ENCODE measurements around the gene PLCB4.

The PLCB4 gene

GRCh38 chr20:9172851-9173250 is 104.0 kb downstream of the PLCB4 start:
- Histone ChIP-seq H2AK5ac (ENCODE audit: low read length) (no peak overlapping the region), H3K14ac (ENCODE audit: low read length) (no peak overlapping the region), H4K91ac (ENCODE audit: low read depth, low read length) (no peak overlapping the region), H3K27ac (ENCODE audit: low read depth, low read length) (no peak overlapping the region), H3K79me2 (ENCODE audit: control insufficient read depth, insufficient read depth, low read length, poor library complexity) (no peaks in the 10 kb centered on the region), H3K18ac (ENCODE audit: low read length) (no peak overlapping the region), H3K23ac (ENCODE audit: low read length) (no peak overlapping the region), H3K79me1 (ENCODE audit: low read length) (no peaks in the 10 kb centered on the region), H2BK5ac (ENCODE audit: low read depth, low read length, poor library complexity) (no peak overlapping the region), H4K12ac (ENCODE audit: low read depth, low read length) (no peak overlapping the region), H3K9me3 (ENCODE audit: insufficient read depth, low read depth, low read length) (no peaks in the 10 kb centered on the region), H4K8ac (ENCODE audit: low read depth, low read length) (no peak overlapping the region), H3K9ac (ENCODE audit: low read length) (no peak overlapping the region), H3K4ac (ENCODE audit: low read depth, low read length) (no peak overlapping the region), H3K27me3 (ENCODE audit: insufficient read depth, low read length) (no peaks in the 10 kb centered on the region), H2AFZ (ENCODE audit: insufficient read depth, low read length, poor library complexity) (no peak overlapping the region), H2BK12ac (ENCODE audit: low read length) (no peak overlapping the region), H3K4me3 (ENCODE audit: low read depth, low read length) (no peak overlapping the region), H3K4me1 (ENCODE audit: control insufficient read depth in 1 of 2, insufficient read depth in 2 of 2, low read length in 2 of 2) (no peaks in the 10 kb centered on the region), H3K36me3 (ENCODE audit: control insufficient read depth in 1 of 2, insufficient read depth in 2 of 2, low read length in 2 of 2) (no peaks in the 10 kb centered on the region), H3K4me2 (ENCODE audit: low read length) (no peak overlapping the region), H2BK120ac (ENCODE audit: insufficient read depth, low read length, poor library complexity) (no peak overlapping the region)
- WGBS (ENCODE audit: extremely low coverage, insufficient coverage, insufficient read length): no CpG with 5 or more reads among the region's 2 CpGs
- DNase-seq: no peak

- 100% methylated on average over 1 of the region's 4 CpGs for whole genome bisulfite sequencing (ENCODE audit: extremely low coverage, insufficient coverage, insufficient read length)
- DNase-seq: no peak
- H3K4ac ChIP-seq (ENCODE audit: low read depth, low read length): no peak overlapping the region
These were observed 108.4 kb downstream of the PLCB4 start for GRCh38 chr20:9177278-9177677.

GRCh38 chr20:9179193-9179802 is 110.4 kb downstream of the PLCB4 start:
- Histone ChIP-seq H3K4me3 (ENCODE audit: low read depth, low read length) (no peak overlapping the region), H3K79me1 (ENCODE audit: low read length) (no peaks in the 10 kb centered on the region), H3K4ac (ENCODE audit: low read depth, low read length) (no peak overlapping the region), H2BK120ac (ENCODE audit: insufficient read depth, low read length, poor library complexity) (no peak overlapping the region), H2BK5ac (ENCODE audit: low read depth, low read length, poor library complexity) (no peak overlapping the region), H3K27ac (ENCODE audit: low read depth, low read length) (no peak overlapping the region), H2AK5ac (ENCODE audit: low read length) (no peak overlapping the region), H3K18ac (ENCODE audit: low read length) (no peak overlapping the region), H3K4me2 (ENCODE audit: low read length) (no peak overlapping the region), H3K23ac (ENCODE audit: low read length) (no peak overlapping the region), H4K12ac (ENCODE audit: low read depth, low read length) (no peak overlapping the region), H3K79me2 (ENCODE audit: control insufficient read depth, insufficient read depth, low read length, poor library complexity) (no peaks in the 10 kb centered on the region), H4K8ac (ENCODE audit: low read depth, low read length) (no peak overlapping the region), H3K27me3 (ENCODE audit: insufficient read depth, low read length) (no peaks in the 10 kb centered on the region), H2BK12ac (ENCODE audit: low read length) (no peak overlapping the region), H3K9me3 (ENCODE audit: insufficient read depth, low read depth, low read length) (no peaks in the 10 kb centered on the region), H4K91ac (ENCODE audit: low read depth, low read length) (no peak overlapping the region), H2AFZ (ENCODE audit: insufficient read depth, low read length, poor library complexity) (no peak overlapping the region), H3K14ac (ENCODE audit: low read length) (no peak overlapping the region), H3K4me1 (ENCODE audit: control insufficient read depth in 1 of 2, insufficient read depth in 2 of 2, low read length in 2 of 2) (no peaks in the 10 kb centered on the region), H3K9ac (ENCODE audit: low read length) (no peak overlapping the region), H3K36me3 (ENCODE audit: control insufficient read depth in 1 of 2, insufficient read depth in 2 of 2, low read length in 2 of 2) (no peaks in the 10 kb centered on the region)
- no peak for DNase-seq
- no CpG with 5 or more reads among the region's 1 CpG for WGBS (ENCODE audit: extremely low coverage, insufficient coverage, insufficient read length)

More at GRCh38 chr20:9177278-9177677, 108.4 kb downstream of the PLCB4 start:
- Histone ChIP-seq H2AFZ (ENCODE audit: insufficient read depth, low read length, poor library complexity) (no peak overlapping the region), H3K4me1 (ENCODE audit: control insufficient read depth in 1 of 2, insufficient read depth in 2 of 2, low read length in 2 of 2) (no peaks in the 10 kb centered on the region), H4K91ac (ENCODE audit: low read depth, low read length) (no peak overlapping the region), H4K12ac (ENCODE audit: low read depth, low read length) (no peak overlapping the region), H3K27ac (ENCODE audit: low read depth, low read length) (no peak overlapping the region), H3K14ac (ENCODE audit: low read length) (no peak overlapping the region), H3K79me1 (ENCODE audit: low read length) (no peaks in the 10 kb centered on the region), H2AK5ac (ENCODE audit: low read length) (no peak overlapping the region), H3K4me3 (ENCODE audit: low read depth, low read length) (no peak overlapping the region), H3K79me2 (ENCODE audit: control insufficient read depth, insufficient read depth, low read length, poor library complexity) (no peaks in the 10 kb centered on the region), H2BK120ac (ENCODE audit: insufficient read depth, low read length, poor library complexity) (no peak overlapping the region), H3K9ac (ENCODE audit: low read length) (no peak overlapping the region), H3K9me3 (ENCODE audit: insufficient read depth, low read depth, low read length) (no peaks in the 10 kb centered on the region), H4K8ac (ENCODE audit: low read depth, low read length) (no peak overlapping the region), H3K36me3 (ENCODE audit: control insufficient read depth in 1 of 2, insufficient read depth in 2 of 2, low read length in 2 of 2) (no peaks in the 10 kb centered on the region), H3K4me2 (ENCODE audit: low read length) (no peak overlapping the region), H3K27me3 (ENCODE audit: insufficient read depth, low read length) (no peaks in the 10 kb centered on the region), H3K18ac (ENCODE audit: low read length) (no peak overlapping the region), H3K23ac (ENCODE audit: low read length) (no peak overlapping the region), H2BK5ac (ENCODE audit: low read depth, low read length, poor library complexity) (no peak overlapping the region), H2BK12ac (ENCODE audit: low read length) (no peak overlapping the region)

- Histone ChIP-seq H4K12ac (ENCODE audit: low read depth, low read length) (no peak overlapping the region), H2AK5ac (ENCODE audit: low read length) (no peak overlapping the region), H3K9ac (ENCODE audit: low read length) (no peak overlapping the region), H3K36me3 (ENCODE audit: control insufficient read depth in 1 of 2, insufficient read depth in 2 of 2, low read length in 2 of 2) (no peaks in the 10 kb centered on the region), H4K8ac (ENCODE audit: low read depth, low read length) (no peak overlapping the region), H2BK12ac (ENCODE audit: low read length) (no peak overlapping the region), H3K4me2 (ENCODE audit: low read length) (no peak overlapping the region), H2BK120ac (ENCODE audit: insufficient read depth, low read length, poor library complexity) (no peak overlapping the region), H3K4ac (ENCODE audit: low read depth, low read length) (no peak overlapping the region), H3K4me3 (ENCODE audit: low read depth, low read length) (no peak overlapping the region), H2AFZ (ENCODE audit: insufficient read depth, low read length, poor library complexity) (no peak overlapping the region), H3K27me3 (ENCODE audit: insufficient read depth, low read length) (no peaks in the 10 kb centered on the region), H3K79me1 (ENCODE audit: low read length) (no peaks in the 10 kb centered on the region), H3K4me1 (ENCODE audit: control insufficient read depth in 1 of 2, insufficient read depth in 2 of 2, low read length in 2 of 2) (no peaks in the 10 kb centered on the region), H3K79me2 (ENCODE audit: control insufficient read depth, insufficient read depth, low read length, poor library complexity) (no peaks in the 10 kb centered on the region), H3K9me3 (ENCODE audit: insufficient read depth, low read depth, low read length) (no peaks in the 10 kb centered on the region), H3K23ac (ENCODE audit: low read length) (no peak overlapping the region), H2BK5ac (ENCODE audit: low read depth, low read length, poor library complexity) (no peak overlapping the region), H3K27ac (ENCODE audit: low read depth, low read length) (no peak overlapping the region), H3K14ac (ENCODE audit: low read length) (no peak overlapping the region), H3K18ac (ENCODE audit: low read length) (no peak overlapping the region), H4K91ac (ENCODE audit: low read depth, low read length) (no peak overlapping the region)
- DNase-seq: no peak
These were observed 111.0 kb downstream of the PLCB4 start for GRCh38 chr20:9179867-9180266.
